Esophagus squamous epithelium (tissue), 5 donors: ENCODE results near the gene PTPN1. TPM values are rescaled to one million over a fixed set of nuclear protein-coding genes. Genes with fewer than 3 reads are reported as not detected.
A peak's percentile ranks its signal among the peaks of the same experiment; 100 is the strongest.
"Not testable (repeated sequence)": the region's sequence is repeated elsewhere in the genome, so short reads cannot be mapped to it uniquely, and the experiment has no call there.

Source experiments
- DNase-seq: peaks from one replicate; lab custom pipeline; 2025; lab: John Stamatoyannopoulos, UW
- H3K27ac ChIP-seq, 4 donors: fragments of 200-600 bp; sonication (generic); one replicate each; pipeline ENCODE4 v1.5.1; 2016 to 2019; ENCODE audit warnings: mild to moderate bottlenecking in 1 of 4
- H3K27me3 ChIP-seq, 4 donors: fragments of 200-600 bp; sonication (generic); 1 replicate in 3 of 4; 2 replicates in 1 of 4; pipeline versions ENCODE4 v1.5.1 to v1.6.0; 2017 to 2021; ENCODE audit warnings: antibody characterized with exemption in 1 of 4
- H3K36me3 ChIP-seq, 3 donors: fragments of 200-600 bp; sonication (generic); one replicate each; pipeline ENCODE4 v1.5.1; 2016 to 2019
- H3K4me1 ChIP-seq, 3 donors: fragments of 200-600 bp; sonication (generic); one replicate each; pipeline ENCODE4 v1.5.1; 2017 to 2019
- H3K4me3 ChIP-seq, 4 donors: fragments of 200-600 bp; sonication (generic); 1 replicate in 3 of 4; 2 replicates in 1 of 4; pipeline ENCODE4 v1.5.1; 2016 to 2019; ENCODE audit warnings: mild to moderate bottlenecking in 2 of 4, moderate library complexity in 1 of 4
- H3K9me3 ChIP-seq, 3 donors: fragments of 200-600 bp; sonication (generic); one replicate each; pipeline ENCODE4 v1.5.1; 2016 to 2019
- POLR2A ChIP-seq, 4 donors: fragments of 450-650 bp; IDR thresholded peaks; one replicate each; pipeline ENCODE4 v1.6.1; 2017; ENCODE audit warnings: antibody characterized with exemption in 4 of 4, mild to moderate bottlenecking in 4 of 4, moderate library complexity in 3 of 4
- WGBS, 2 donors: methylation state at CpG; one replicate each; pipeline ENCODE4 v1.1.5; 2018; 5-methylcytosine and 5-hydroxymethylcytosine counted together
- intact Hi-C: fragments of 100-400 bp; cut with DNase I; formaldehyde crosslinking; loops from one replicate; pipeline ENCODE4 v1.15.0; 2022
- total RNA-seq, 4 donors: library from RNA; depleted of rRNA; stranded (reverse); fragments of >200 nt; gene quantifications; one replicate each; pipeline ENCODE4 v1.1.0, GENCODE V29; 2016
- TF ChIP-seq, protein P1 (sequence below), 6 experiments: fragments of 450-650 bp in 4 of 6; fragments of 200-600 bp in 2 of 6; sonication (generic) in 2 of 6; IDR thresholded peaks; one replicate each; pipeline ENCODE4 v1.5.1; 2016 to 2019; ENCODE audit warnings: antibody characterized with exemption in 6 of 6, mild to moderate bottlenecking in 4 of 6, moderate library complexity in 4 of 6
- donor health status: DM: yes; HTN: yes; CAD: no.

The PTPN1 gene
- total RNA-seq, 4 donors from 2014 or later, result 23.6 to 30.6 (median 29.0) TPM

DNA sequence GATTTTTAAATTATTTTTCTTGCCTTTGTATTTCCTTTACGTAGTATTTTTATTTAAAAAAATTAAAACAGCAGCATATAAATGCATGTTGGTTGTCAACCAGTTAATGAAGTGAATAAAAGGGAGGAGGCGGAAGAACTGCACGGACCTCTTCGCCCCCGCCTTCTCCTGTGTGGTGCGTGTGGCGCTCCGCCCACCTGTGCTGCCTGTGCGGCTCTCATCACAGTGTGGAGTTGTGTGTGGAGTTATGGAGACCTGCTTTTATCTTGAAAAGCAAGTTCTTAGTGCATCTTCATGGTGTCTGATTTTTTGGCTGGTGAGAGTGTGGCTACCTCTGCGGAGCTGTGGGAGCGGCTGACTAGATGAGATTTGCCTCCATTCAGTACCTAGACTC is 58.4 kb downstream of the PTPN1 start:
- Histone ChIP-seq H3K4me1 (peaks cover 16 to 94% (median 22%) of the 10 kb centered on the region in 3 donors), H3K27ac (peak overlapping the region in 2 of 4 donors; percentile 50 to 55), H3K9me3 (no peaks in the 10 kb centered on the region), H3K36me3 (peaks cover 0 to 90% (median 0%) of the 10 kb centered on the region in 3 donors), H3K27me3 (no peaks in the 10 kb centered on the region), H3K4me3 (no peak overlapping the region)
- intact Hi-C loops, result no loop called here
- no peak for DNase-seq
- TF ChIP-seq POLR2A (IDR thresholded peaks at IDR 0.05), result no peak
- TF ChIP-seq, protein P1, sequence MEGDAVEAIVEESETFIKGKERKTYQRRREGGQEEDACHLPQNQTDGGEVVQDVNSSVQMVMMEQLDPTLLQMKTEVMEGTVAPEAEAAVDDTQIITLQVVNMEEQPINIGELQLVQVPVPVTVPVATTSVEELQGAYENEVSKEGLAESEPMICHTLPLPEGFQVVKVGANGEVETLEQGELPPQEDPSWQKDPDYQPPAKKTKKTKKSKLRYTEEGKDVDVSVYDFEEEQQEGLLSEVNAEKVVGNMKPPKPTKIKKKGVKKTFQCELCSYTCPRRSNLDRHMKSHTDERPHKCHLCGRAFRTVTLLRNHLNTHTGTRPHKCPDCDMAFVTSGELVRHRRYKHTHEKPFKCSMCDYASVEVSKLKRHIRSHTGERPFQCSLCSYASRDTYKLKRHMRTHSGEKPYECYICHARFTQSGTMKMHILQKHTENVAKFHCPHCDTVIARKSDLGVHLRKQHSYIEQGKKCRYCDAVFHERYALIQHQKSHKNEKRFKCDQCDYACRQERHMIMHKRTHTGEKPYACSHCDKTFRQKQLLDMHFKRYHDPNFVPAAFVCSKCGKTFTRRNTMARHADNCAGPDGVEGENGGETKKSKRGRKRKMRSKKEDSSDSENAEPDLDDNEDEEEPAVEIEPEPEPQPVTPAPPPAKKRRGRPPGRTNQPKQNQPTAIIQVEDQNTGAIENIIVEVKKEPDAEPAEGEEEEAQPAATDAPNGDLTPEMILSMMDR (IDR thresholded peaks at IDR 0.05), result no peak
- WGBS, 2 donors, result 61 to 78% methylated on average over 11 of the region's 11 CpGs

DNA sequence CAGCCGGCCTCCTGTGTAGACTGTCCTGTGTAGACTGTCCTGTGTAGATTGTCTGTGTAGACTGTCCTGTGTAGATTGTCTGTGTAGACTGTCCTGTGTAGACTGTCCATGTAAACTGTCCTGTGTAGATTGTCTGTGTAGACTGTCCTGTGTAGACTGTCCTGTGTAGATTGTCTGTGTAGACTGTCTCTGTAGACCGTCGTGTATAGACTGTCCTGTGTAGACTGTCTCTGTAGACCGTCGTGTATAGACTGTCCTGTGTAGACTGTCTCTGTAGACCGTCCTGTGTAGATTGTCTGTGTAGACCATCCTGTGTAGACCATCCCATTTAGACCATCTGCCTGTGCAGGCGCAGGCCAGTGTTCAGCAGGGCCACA is 59.3 kb downstream of the PTPN1 start:
- intact Hi-C loops, result not testable (repeated sequence)
- peaks cover 12 to 90% (median 16%) of the 10 kb centered on the region in 3 donors for H3K4me1 ChIP-seq

DNA sequence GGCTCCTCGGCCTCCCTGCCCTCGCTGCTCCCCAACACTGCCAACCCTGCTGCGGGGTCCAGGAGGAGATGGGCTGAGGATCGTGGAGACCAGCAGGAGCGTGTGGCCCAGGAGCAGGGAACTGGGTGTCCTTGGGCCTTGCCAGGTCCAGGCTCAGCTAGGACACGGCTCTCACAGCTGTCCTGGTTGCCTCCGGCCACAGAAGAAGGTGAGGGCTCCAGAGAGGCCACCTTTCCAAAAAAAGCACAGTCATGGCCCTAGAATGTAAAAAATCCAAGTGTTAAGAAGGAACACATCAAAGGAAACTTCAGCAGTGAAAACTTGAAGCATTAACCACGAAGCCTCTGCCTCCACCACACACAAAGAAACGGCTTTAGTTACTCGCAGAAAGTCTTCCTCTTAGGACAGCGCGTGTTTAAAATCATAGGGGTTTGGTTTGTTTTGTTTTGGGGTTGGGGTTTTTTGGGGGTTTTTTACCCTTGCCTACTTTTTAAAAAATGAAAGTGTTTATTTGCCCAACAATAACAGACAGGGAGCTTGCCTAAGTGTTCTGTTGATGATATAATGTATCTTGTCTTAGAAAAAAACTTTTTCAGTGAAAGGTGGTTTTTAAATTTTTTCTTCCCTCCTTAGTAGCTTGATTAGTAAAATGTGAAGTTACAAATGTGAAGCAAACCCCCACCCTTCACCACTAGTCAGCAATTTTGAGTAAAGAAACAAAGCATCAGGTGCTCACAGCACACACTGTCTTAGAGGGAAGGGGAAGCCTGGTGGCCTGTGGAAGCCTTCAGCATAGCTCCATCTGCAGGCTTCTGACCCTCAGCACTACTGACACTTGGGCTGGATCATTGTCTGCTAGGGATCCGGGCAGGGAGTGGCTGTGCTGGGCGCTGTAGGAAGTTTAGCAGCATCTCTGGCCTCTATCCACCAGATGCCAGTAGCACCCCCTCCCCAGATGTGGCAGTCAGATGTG is 60.0 kb downstream of the PTPN1 start:
- Histone ChIP-seq H3K9me3 (no peaks in the 10 kb centered on the region), H3K27ac (no peak overlapping the region), H3K27me3 (no peaks in the 10 kb centered on the region), H3K4me1 (peaks cover 11 to 83% (median 12%) of the 10 kb centered on the region in 3 donors), H3K36me3 (peaks cover 7 to 97% (median 8%) of the 10 kb centered on the region in 3 donors), H3K4me3 (no peak overlapping the region)
- 72 to 73% methylated on average over 8 to 10 of the region's 14 CpGs for WGBS, 2 donors
- TF ChIP-seq, protein P1 (IDR thresholded peaks at IDR 0.05), result peak in 3 of 6 experiments; percentile 25 to 32 (median 26)
- TF ChIP-seq POLR2A (IDR thresholded peaks at IDR 0.05), result no peak
- no peak for DNase-seq
- intact Hi-C loops, result no loop called here

More for the DNA sequence above, 59.3 kb downstream of the PTPN1 start:
- not testable (repeated sequence) for H3K27me3 ChIP-seq, DNase-seq, H3K4me3 ChIP-seq, H3K9me3 ChIP-seq
- 89 to 96% methylated on average over 5 to 7 of the region's 7 CpGs for WGBS, 2 donors
- Histone ChIP-seq H3K36me3 (peaks cover under 1 to 97% (median under 1%) of the 10 kb centered on the region in 3 donors), H3K27ac (peak overlapping the region in 1 of 4 donors; percentile 55)

DNA sequence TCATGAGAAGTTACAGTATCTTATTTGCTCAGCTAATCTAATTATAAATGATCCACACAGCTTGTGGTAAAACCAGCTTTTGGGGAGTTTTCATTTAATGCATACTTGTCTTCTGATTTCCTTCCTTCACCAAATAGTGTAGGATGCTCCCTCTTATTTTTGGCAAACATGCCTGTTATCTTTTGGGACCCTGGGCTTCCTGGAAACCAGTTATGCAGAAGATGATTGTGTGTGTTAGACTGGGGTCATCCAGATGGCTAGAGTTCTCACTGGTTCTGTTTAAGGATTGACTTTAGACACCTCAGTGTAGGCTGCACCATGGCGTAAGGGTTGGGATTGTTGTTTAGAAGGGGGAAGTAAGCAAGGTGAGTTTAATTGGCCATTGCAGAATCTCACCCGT is 61.3 kb downstream of the PTPN1 start:
- Histone ChIP-seq H3K4me3 (no peak overlapping the region), H3K36me3 (peaks cover 9 to 100% (median 10%) of the 10 kb centered on the region in 3 donors), H3K27me3 (no peaks in the 10 kb centered on the region), H3K9me3 (no peaks in the 10 kb centered on the region), H3K27ac (no peak overlapping the region), H3K4me1 (peaks cover 10 to 79% (median 12%) of the 10 kb centered on the region in 3 donors)
- intact Hi-C loops, result no loop called here
- TF ChIP-seq, protein P1 (IDR thresholded peaks at IDR 0.05), result no peak
- no peak for TF ChIP-seq POLR2A (IDR thresholded peaks at IDR 0.05)
- no peak for DNase-seq
- 84 to 94% methylated on average over 2 of the region's 2 CpGs for WGBS, 2 donors

DNA sequence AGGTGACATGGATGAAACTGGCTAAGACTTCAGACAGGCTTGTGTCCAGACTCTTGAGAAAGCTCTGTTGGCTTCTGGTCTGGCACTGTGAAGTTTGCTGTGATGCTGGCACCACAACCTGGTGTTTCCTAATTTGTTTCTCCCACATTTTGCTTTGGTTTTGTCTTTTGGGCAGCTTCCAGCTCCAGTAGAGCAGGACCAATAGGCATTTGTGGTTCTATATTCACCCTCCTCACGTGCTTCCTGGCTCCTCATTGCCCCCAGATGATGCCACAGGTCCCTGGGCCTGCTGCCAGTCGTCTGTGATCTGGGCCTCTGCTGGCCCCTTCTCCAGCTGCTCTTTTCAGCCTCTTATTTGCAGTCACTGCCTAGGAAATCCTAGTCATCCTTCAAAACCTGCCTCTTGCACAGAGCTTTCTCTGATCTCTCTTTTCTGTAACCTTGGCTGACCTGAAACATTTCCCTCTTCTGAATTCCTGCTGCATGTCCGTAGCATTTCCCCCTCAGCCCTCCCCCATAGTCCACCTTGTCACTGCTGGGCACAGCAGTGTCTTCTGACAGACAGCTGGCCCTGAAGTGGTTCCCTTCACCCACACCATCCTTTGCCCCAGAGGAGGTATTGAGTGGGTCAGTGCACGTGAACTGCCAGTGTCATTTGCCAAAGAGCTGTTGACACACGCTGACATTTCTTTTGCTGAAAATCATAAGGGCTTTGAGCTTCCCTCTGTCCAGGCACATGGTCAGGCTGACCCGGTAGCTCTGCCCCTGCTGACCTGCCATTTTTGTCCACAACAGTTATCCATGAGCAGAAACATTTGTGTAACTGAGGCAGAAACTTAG is 63.0 kb downstream of the PTPN1 start:
- H3K9me3 ChIP-seq, result no peaks in the 10 kb centered on the region
- 48 to 51% methylated on average over 5 to 6 of the region's 6 CpGs for WGBS, 2 donors
- H3K27ac ChIP-seq, result peak overlapping the region in 2 of 4 donors; percentile 46 to 62
- no peak overlapping the region for H3K4me3 ChIP-seq
- H3K36me3 ChIP-seq, result peaks cover 9 to 100% (median 14%) of the 10 kb centered on the region in 3 donors
- DNase-seq, result no peak
- H3K27me3 ChIP-seq, result no peaks in the 10 kb centered on the region
- TF ChIP-seq POLR2A (IDR thresholded peaks at IDR 0.05), result no peak
- TF ChIP-seq, protein P1 (IDR thresholded peaks at IDR 0.05), result no peak
- H3K4me1 ChIP-seq, result peaks cover 10 to 84% (median 12%) of the 10 kb centered on the region in 3 donors
- intact Hi-C loops, result no loop called here
